HepG2 (cell line): ENCODE measurements around the gene NINJ2. TPM values are rescaled to one million over a fixed set of nuclear protein-coding genes. Genes with fewer than 3 reads are reported as not detected.

Source experiments
- ATAC-seq: fragments of 200-7000 bp; cut with Tn5 transposase; 3 replicates; pipeline ENCODE4 v1.9.1; 2020; ENCODE audit warnings: mild to moderate bottlenecking, moderate library complexity
- BruUV-seq: library from RNA; stranded (reverse); fragments of 400-500 nt; replicated peaks from 2 replicates; lab custom pipeline; 2021; lab: Mats Ljungman, UMichigan
- CTCF ChIA-PET: fragments of 300-600 bp; formaldehyde crosslinking; extraction: SDS; loops from one replicate; lab custom pipeline; 2021; ENCODE audit warnings: low total read pairs, inconsistent platforms, low intra/inter-chr PET ratio; lab: Yijun Ruan, JAX
- POLR2A ChIA-PET: fragments of 350-600 bp; sonication (Branson Sonifier 250); formaldehyde crosslinking; loops from one replicate; lab custom pipeline; 2020; ENCODE audit warnings: antibody characterized with exemption, inconsistent platforms; lab: Yijun Ruan, JAX
- DNase-seq: peaks from one replicate; pipeline ENCODE4 v3.0.0-alpha.2; 2015; ENCODE audit warnings: low spot score
- FAIRE-seq: peaks from 3 replicates; lab custom pipeline; 2011; peaks lifted over from hg19 to GRCh38; lab: Jason Lieb, UNC
- H2AFZ ChIP-seq: one replicate; pipeline ENCODE4 v1.6.1; 2011; ENCODE audit warnings: low read length, inconsistent platforms
- H3K27ac ChIP-seq: fragments of 300-600 bp; 3 replicates; pipeline ENCODE4 v1.8.0; 2011; ENCODE audit warnings: mixed run types, mild to moderate bottlenecking, mixed read lengths, low read length, inconsistent platforms; ENCODE audit not compliant: insufficient read depth; ENCODE audit errors: extremely low read length
- H3K27me3 ChIP-seq, 2 experiments: fragments of 200-600 bp in 1 of 2; 2 replicates in 1 of 2; 3 replicates in 1 of 2; pipeline versions ENCODE4 v1.6.0 to v1.8.0; 2011; ENCODE audit warnings: low read length in 2 of 2, mild to moderate bottlenecking in 2 of 2, moderate library complexity in 2 of 2, inconsistent platforms in 1 of 2; ENCODE audit not compliant: insufficient read depth in 2 of 2, control insufficient read depth in 1 of 2
- H3K36me3 ChIP-seq, 2 experiments: fragments of 200-600 bp in 1 of 2; replicated peaks in 1 of 2; 2 replicates in 1 of 2; 3 replicates in 1 of 2; pipeline versions ENCODE4 v1.5.1 to v1.8.0; 2011; ENCODE audit warnings: low read length in 2 of 2, inconsistent platforms in 1 of 2; ENCODE audit not compliant: insufficient read depth in 2 of 2, control insufficient read depth in 1 of 2
- H3K4me1 ChIP-seq: 2 replicates; pipeline ENCODE4 v1.5.1; 2012; ENCODE audit warnings: low read length, inconsistent platforms; ENCODE audit not compliant: insufficient read depth
- H3K4me2 ChIP-seq: 2 replicates; pipeline ENCODE4 v1.6.0; 2011; ENCODE audit warnings: low read depth, low read length, inconsistent platforms
- H3K4me3 ChIP-seq, 3 experiments: fragments of 200-600 bp in 1 of 3; sonication (generic), shearing (Covaris generic) in 1 of 3; replicated peaks in 1 of 3; 2 replicates each; pipeline ENCODE4 v1.5.1; 2011 to 2016; ENCODE audit warnings: low read length in 3 of 3, inconsistent platforms in 2 of 3, low read depth in 2 of 3, mild to moderate bottlenecking in 2 of 3, control low read depth in 1 of 3, mixed read lengths in 1 of 3; ENCODE audit not compliant: insufficient read depth in 1 of 3
- H3K79me2 ChIP-seq: one replicate; pipeline ENCODE4 v1.6.1; 2011; ENCODE audit warnings: low read length, inconsistent platforms; ENCODE audit not compliant: insufficient read depth
- H3K9ac ChIP-seq: 2 replicates; pipeline ENCODE4 v1.6.0; 2011; ENCODE audit warnings: mild to moderate bottlenecking, low read depth, low read length, inconsistent platforms; ENCODE audit not compliant: insufficient read depth
- H3K9me3 ChIP-seq: 2 replicates; pipeline ENCODE4 v1.5.1; 2012; ENCODE audit warnings: mild to moderate bottlenecking, low read length
- H4K20me1 ChIP-seq: 2 replicates; pipeline ENCODE4 v1.6.0; 2011; ENCODE audit warnings: inconsistent platforms, mild to moderate bottlenecking, low read length, moderate library complexity; ENCODE audit not compliant: insufficient read depth
- ATF3 ChIP-seq: sonication (generic); formaldehyde crosslinking; IDR thresholded peaks from 2 replicates; pipeline ENCODE4 v1.4.0; 2020; ENCODE audit warnings: missing genetic modification reagents
- CTCF ChIP-seq: sonication (generic); formaldehyde crosslinking; IDR thresholded peaks from 2 replicates; pipeline ENCODE4 v1.5.0; 2020; ENCODE audit warnings: mild to moderate bottlenecking, missing genetic modification reagents, moderate library complexity
- KDM5A ChIP-seq: fragments of 200-600 bp; sonication (generic); IDR thresholded peaks from 2 replicates; pipeline ENCODE4 v1.7.0; 2018; ENCODE audit warnings: antibody characterized with exemption, mild to moderate bottlenecking, low read length, borderline replicate concordance
- LCORL ChIP-seq, 2 experiments: fragments of 450-650 bp in 1 of 2; sonication (generic) in 1 of 2; formaldehyde crosslinking in 1 of 2; IDR thresholded peaks; 2 replicates each; pipeline versions ENCODE4 v1.5.0 to v1.6.1; 2017 to 2020; ENCODE audit warnings: antibody characterized with exemption in 1 of 2, missing genetic modification reagents in 1 of 2
- PCBP1 ChIP-seq: fragments of 200-400 bp; formaldehyde crosslinking; IDR thresholded peaks from 2 replicates; pipeline ENCODE4 v1.6.1; 2017; ENCODE audit warnings: mild to moderate bottlenecking, low read depth, low read length, borderline replicate concordance
- PPARG ChIP-seq: conservative IDR thresholded peaks from 2 replicates; pipeline ENCODE4 v1.6.1; 2016; ENCODE audit warnings: missing biosample characterization, missing genetic modification reagents
- RXRA ChIP-seq: sonication (generic); formaldehyde crosslinking; IDR thresholded peaks from 2 replicates; pipeline ENCODE4 v1.5.1; 2020; ENCODE audit warnings: missing genetic modification reagents
- RXRB ChIP-seq: IDR thresholded peaks from 2 replicates; pipeline ENCODE4 v1.6.1; 2016; ENCODE audit warnings: borderline replicate concordance, missing genetic modification reagents, missing compliant biosample characterization
- SOX13 ChIP-seq, 3 experiments: fragments of 450-650 bp in 1 of 3; sonication (generic) in 1 of 3; formaldehyde crosslinking in 1 of 3; IDR thresholded peaks in 2 of 3; conservative IDR thresholded peaks in 1 of 3; 2 replicates each; pipeline versions ENCODE4 v1.5.0 to v1.6.1; 2016 to 2020; ENCODE audit warnings: antibody characterized with exemption in 1 of 3, mild to moderate bottlenecking in 1 of 3, missing compliant biosample characterization in 1 of 3, missing genetic modification reagents in 1 of 3, moderate library complexity in 1 of 3
- ZNF543 ChIP-seq: sonication (generic); formaldehyde crosslinking; IDR thresholded peaks from 2 replicates; pipeline ENCODE4 v1.4.0; 2020; ENCODE audit warnings: mild to moderate bottlenecking, missing genetic modification reagents
- ZNF616 ChIP-seq: sonication (generic); formaldehyde crosslinking; IDR thresholded peaks from 2 replicates; pipeline ENCODE4 v1.5.0; 2020; ENCODE audit warnings: low read depth, mild to moderate bottlenecking, missing genetic modification reagents
- WGBS: methylation state at CpG from one replicate; pipeline ENCODE4 v1.1.6; 2017; ENCODE audit warnings: low lambda C conversion rate; 5-methylcytosine and 5-hydroxymethylcytosine counted together
- in situ Hi-C: cut with HindIII; loops from 2 replicates; pipeline ENCODE4 v1.10.0; 2017; ENCODE audit warnings: low pct_unique_long_range_greater_than_20kb; ENCODE audit not compliant: extremely low pct_ligation_motif_present
- intact Hi-C: fragments of 100-400 bp; cut with micrococcal nuclease; formaldehyde crosslinking; loops from one replicate; pipeline ENCODE4 v1.10.0; 2022; ENCODE audit not compliant: unreplicated experiment
- polyA plus RNA-seq, 8 experiments: library from polyadenylated mRNA; depleted of rRNA in 3 of 8; stranded (reverse) in 7 of 8; unstranded in 1 of 8; fragments of >200 nt; fragmentation: Illumina TruSeq in 4 of 8; extraction: Trizol in 4 of 8; gene quantifications; 2 replicates each; pipeline versions ENCODE4 v1.2.1 to v1.2.3, GENCODE V29; 2011 to 2016; ENCODE audit warnings: low read depth in 4 of 8, missing spikeins in 1 of 8, mixed read lengths in 1 of 8; ENCODE audit not compliant: insufficient read depth in 1 of 8
- total RNA-seq, 5 experiments: library from RNA; depleted of rRNA; stranded (reverse); fragments of >200 nt; fragmentation: Illumina TruSeq; extraction: Trizol; gene quantifications; 2 replicates each; pipeline ENCODE4 v1.2.3, GENCODE V29; 2016; ENCODE audit warnings: low read depth in 1 of 5
- TF ChIP-seq, protein P1 (sequence below): sonication (generic); formaldehyde crosslinking; IDR thresholded peaks from 2 replicates; pipeline ENCODE4 v1.4.0; 2020; ENCODE audit warnings: missing genetic modification reagents
- TF ChIP-seq, protein P2 (sequence below): sonication (generic); formaldehyde crosslinking; IDR thresholded peaks from 2 replicates; pipeline ENCODE4 v1.4.0; 2020; ENCODE audit warnings: mild to moderate bottlenecking, missing genetic modification reagents

The NINJ2 gene
- total and polyA plus RNA-seq, 2 of the 13 experiments (the other 11 are each of a cell fraction or from before 2014, with no cell fraction given): 0.62 to 3.8 TPM

DNA sequence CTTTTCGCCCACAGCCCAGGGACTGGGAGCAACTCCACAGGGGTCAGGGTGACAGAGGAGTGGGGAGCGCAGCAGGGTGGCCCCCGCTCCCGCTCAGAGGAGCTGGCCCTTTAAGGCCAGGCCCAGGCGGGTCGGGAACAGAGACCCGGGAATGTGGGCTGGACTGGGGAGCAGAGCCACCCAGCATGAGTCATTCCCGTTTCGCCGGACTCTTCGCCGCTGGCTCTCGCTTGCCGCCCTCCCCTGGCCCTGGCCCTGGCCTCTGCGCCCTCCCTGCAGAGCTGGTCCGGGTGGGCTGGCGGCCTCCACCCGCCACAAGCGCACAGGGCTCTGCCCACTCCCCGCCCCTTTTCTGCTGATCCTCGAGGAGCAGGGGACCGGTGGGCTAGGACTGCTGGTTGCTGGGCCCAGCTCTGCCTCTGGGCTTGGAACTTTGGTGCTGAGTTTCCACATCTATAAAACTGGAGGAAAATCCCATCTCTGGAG lies 92.8 kb downstream of the NINJ2 start:
- DNase-seq: peak; percentile 77
- intact Hi-C loops (loop anchor here (2.0 to 10.0 kb wide), 3 partner anchors 74 to 1034 kb away; partner anchors contain the start of gene RAD52), in situ Hi-C loops (loop anchor here (5.0 to 25.0 kb wide), 4 partner anchors 182 to 1017 kb away; partner anchors contain the start of genes FBXL14 and WNK1)
- BruUV-seq: no TSS peak
- H3K9ac ChIP-seq: peak overlapping the region; percentile 80
- H3K27me3 ChIP-seq: no peaks in the 10 kb centered on the region; a peak in 1 of 5 replicates
- ATAC-seq: peak; percentile 83
- H3K27ac ChIP-seq: peak overlapping the region; percentile 86
- H3K4me2 ChIP-seq: peak overlapping the region; percentile 98
- no peak for FAIRE-seq
- H3K79me2 ChIP-seq: no peaks in the 10 kb centered on the region
- CTCF ChIA-PET: interaction anchor here (1.3 to 3.1 kb wide), 4 partner anchors 118 to 379 kb away, joined by 6 to 26 read pairs (median 15); partner anchors contain the start of gene RAD52
- no peaks in the 10 kb centered on the region for H3K36me3 ChIP-seq
- H3K4me1 ChIP-seq: peaks cover 54% of the 10 kb centered on the region
- no peak overlapping the region for H2AFZ ChIP-seq
- POLR2A ChIA-PET: interaction anchor here (0.8 to 2.9 kb wide), 6 partner anchors 15 to 379 kb away, joined by 3 to 22 read pairs (median 7); partner anchors contain the start of genes RAD52 and WNK1
- no peaks in the 10 kb centered on the region for H3K9me3 ChIP-seq
- no peaks in the 10 kb centered on the region for H4K20me1 ChIP-seq
- peak overlapping the region; percentile 67 to 80 (median 73) for H3K4me3 ChIP-seq
- no CpG with 5 or more reads among the region's 22 CpGs for WGBS
- TF ChIP-seq PPARG (CRISPR knock-in tag) (peak; percentile 19; the same call in 1 of the 2 replicates), PCBP1 (no peak), RXRB (CRISPR knock-in tag) (peak; percentile 25; the same call in 1 of the 2 replicates), ZNF543 (CRISPR knock-in tag) (peak; percentile 72), RXRA (peak; percentile 38; the same call in 1 of the 2 replicates), LCORL (IDR thresholded peaks at IDR 0.05) (no peak), LCORL (CRISPR knock-in tag; IDR thresholded peaks at IDR 0.05) (no peak; the same call in 1 of the 2 replicates), ATF3 (CRISPR knock-in tag) (peak; percentile 94), CTCF (CRISPR knock-in tag) (peak; percentile 19; the same call in 1 of the 2 replicates), SOX13 (IDR thresholded peaks at IDR 0.05) (no peak), SOX13 (CRISPR knock-in tag; conservative IDR thresholded peaks at IDR 0.05 in 1 of 2, IDR thresholded peaks at IDR 0.05 in 1 of 2) (peak in 1 of 2 experiments; percentile 30; a peak in 1 of 4 replicates), KDM5A (0 out of 2 replicates have a peak, but pooled peaks have one; percentile 24), ZNF616 (CRISPR knock-in tag) (peak; percentile 43; the same call in 1 of the 2 replicates)
- TF ChIP-seq, protein P1, sequence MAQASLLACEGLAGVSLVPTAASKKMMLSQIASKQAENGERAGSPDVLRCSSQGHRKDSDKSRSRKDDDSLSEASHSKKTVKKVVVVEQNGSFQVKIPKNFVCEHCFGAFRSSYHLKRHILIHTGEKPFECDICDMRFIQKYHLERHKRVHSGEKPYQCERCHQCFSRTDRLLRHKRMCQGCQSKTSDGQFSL (CRISPR knock-in tag): no peak
- TF ChIP-seq, protein P2, sequence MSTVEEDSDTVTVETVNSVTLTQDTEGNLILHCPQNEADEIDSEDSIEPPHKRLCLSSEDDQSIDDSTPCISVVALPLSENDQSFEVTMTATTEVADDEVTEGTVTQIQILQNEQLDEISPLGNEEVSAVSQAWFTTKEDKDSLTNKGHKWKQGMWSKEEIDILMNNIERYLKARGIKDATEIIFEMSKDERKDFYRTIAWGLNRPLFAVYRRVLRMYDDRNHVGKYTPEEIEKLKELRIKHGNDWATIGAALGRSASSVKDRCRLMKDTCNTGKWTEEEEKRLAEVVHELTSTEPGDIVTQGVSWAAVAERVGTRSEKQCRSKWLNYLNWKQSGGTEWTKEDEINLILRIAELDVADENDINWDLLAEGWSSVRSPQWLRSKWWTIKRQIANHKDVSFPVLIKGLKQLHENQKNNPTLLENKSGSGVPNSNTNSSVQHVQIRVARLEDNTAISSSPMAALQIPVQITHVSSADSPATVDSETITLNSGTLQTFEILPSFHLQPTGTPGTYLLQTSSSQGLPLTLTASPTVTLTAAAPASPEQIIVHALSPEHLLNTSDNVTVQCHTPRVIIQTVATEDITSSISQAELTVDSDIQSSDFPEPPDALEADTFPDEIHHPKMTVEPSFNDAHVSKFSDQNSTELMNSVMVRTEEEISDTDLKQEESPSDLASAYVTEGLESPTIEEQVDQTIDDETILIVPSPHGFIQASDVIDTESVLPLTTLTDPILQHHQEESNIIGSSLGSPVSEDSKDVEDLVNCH (CRISPR knock-in tag): peak; percentile 54; the same call in 1 of the 2 replicates
